Ovary (tissue), 9 donors: ENCODE measurements around the gene MEF2C. TPM values are rescaled to one million over a fixed set of nuclear protein-coding genes. Genes with fewer than 3 reads are reported as not detected.

Experiments
- DNase-seq, 5 donors: peaks; one replicate each; pipeline ENCODE4 v3.0.0-alpha.2; 2019 to 2020
- H3K27ac ChIP-seq, 2 donors: fragments of 200-600 bp; one replicate each; pipeline versions ENCODE4 v1.5.1 to v1.8.0; 2019 to 2022
- H3K27me3 ChIP-seq: fragments of 200-600 bp; one replicate; pipeline ENCODE4 v1.8.0; 2022
- H3K36me3 ChIP-seq: fragments of 200-600 bp; sonication (generic); one replicate; pipeline ENCODE4 v1.5.1; 2019
- H3K4me1 ChIP-seq: one replicate; pipeline ENCODE4 v1.8.1; 2013; ENCODE audit warnings: mild to moderate bottlenecking, moderate library complexity; ENCODE audit not compliant: insufficient read depth
- H3K4me3 ChIP-seq: fragments of 200-600 bp; sonication (generic); one replicate; pipeline ENCODE4 v1.5.1; 2017
- H3K9me3 ChIP-seq, 2 donors: fragments of 200-600 bp in 1 of 2; sonication (generic) in 1 of 2; one replicate each; pipeline versions ENCODE4 v1.5.1 to v1.8.1; 2013 to 2019; ENCODE audit warnings: mild to moderate bottlenecking in 1 of 2, moderate library complexity in 1 of 2
- CTCF ChIP-seq, 3 donors: fragments of 450-650 bp in 2 of 3; fragments of 200-600 bp in 1 of 3; IDR thresholded peaks; one replicate each; pipeline versions ENCODE4 v1.5.1 to v1.8.0; 2016 to 2022; ENCODE audit warnings: antibody characterized with exemption in 3 of 3, mild to moderate bottlenecking in 1 of 3
- EP300 ChIP-seq: sonication (generic); formaldehyde crosslinking; IDR thresholded peaks from one replicate; pipeline ENCODE4 v1.6.1; 2017; ENCODE audit warnings: antibody characterized with exemption
- POLR2A ChIP-seq: fragments of 450-650 bp; IDR thresholded peaks from one replicate; pipeline ENCODE4 v1.6.1; 2017; ENCODE audit warnings: antibody characterized with exemption, mild to moderate bottlenecking, moderate library complexity
- WGBS, 3 donors: extraction: QIAGEN DNeasy Blood & Tissue Kit in 1 of 3; methylation state at CpG; one replicate each; pipeline versions ENCODE4 v1.1.5 to v1.1.7; 2013 to 2017; 5-methylcytosine and 5-hydroxymethylcytosine counted together
- intact Hi-C, 4 donors: fragments of 100-400 bp; cut with DNase I; formaldehyde crosslinking; loops; one replicate each; pipeline versions ENCODE4 v1.11.0 to v1.15.1; 2022 to 2023
- polyA plus RNA-seq, 2 donors: library from polyadenylated mRNA; stranded (reverse); fragments of 200-250 nt in 1 of 2; fragments of 350-450 nt in 1 of 2; fragmentation: Illumina TruSeq in 1 of 2; extraction: RNeasy Lipid Tissue Mini Kit (QIAGEN cat#74804) in 1 of 2; gene quantifications; one replicate each; pipeline ENCODE4 v1.2.3, GENCODE V29; 2013 to 2014
- total RNA-seq, 7 donors: library from RNA; depleted of rRNA in 2 of 7; stranded (reverse); fragments of >200 nt in 2 of 7; fragmentation: NEBNext Ultra II Directional in 3 of 7; extraction: Animal tissue kit (Norgen Biotek cat#: 25700) in 3 of 7; gene quantifications; one replicate each; pipeline versions ENCODE4 v1.1.0 to v1.2.4, GENCODE V29; 2016 to 2023
- donor health status: DM: no; HTN: no; CAD: no; lungs with moderate emphysema.
- donor health status: DM: no; HTN: no; CAD: no.
- donor health status: Bipolar disorder and iron deficiency.
- donor health status: DM: yes; HTN: yes; CAD: no.
- donor health status: DM: no; HTN: no; CAD: no.
- donor health status: DM: yes; HTN: yes; CAD: no.

The MEF2C gene
- total and polyA plus RNA-seq, 9 donors = 27.2 to 91.4 (median 73.8) TPM

- TF ChIP-seq EP300 (no peak), CTCF (IDR thresholded peaks at IDR 0.05) (peak; percentile 54 to 76 (median 71)), POLR2A (no peak)
- Histone ChIP-seq H3K9me3 (peaks cover 0 to 4% of the 10 kb centered on the region in 2 donors), H3K27ac (no peak overlapping the region), H3K27me3 (peaks cover 4% of the 10 kb centered on the region), H3K4me3 (peak overlapping the region; percentile 34), H3K4me1 (peaks cover 1% of the 10 kb centered on the region), H3K36me3 (no peaks in the 10 kb centered on the region)
- intact Hi-C loops = loop anchor here in 3 of 4 donors (5.0 to 10.0 kb wide), 4 partner anchors 538 to 903 kb away; no protein-coding TSS in a partner anchor
- peak; percentile 38 to 78 (median 56) for DNase-seq
- WGBS, 3 donors = 4% methylated on average over 56 to 61 of the region's 61 CpGs
These were observed 202.5 kb downstream of the MEF2C start for GRCh38 chr5:88680253-88681132.

DNA sequence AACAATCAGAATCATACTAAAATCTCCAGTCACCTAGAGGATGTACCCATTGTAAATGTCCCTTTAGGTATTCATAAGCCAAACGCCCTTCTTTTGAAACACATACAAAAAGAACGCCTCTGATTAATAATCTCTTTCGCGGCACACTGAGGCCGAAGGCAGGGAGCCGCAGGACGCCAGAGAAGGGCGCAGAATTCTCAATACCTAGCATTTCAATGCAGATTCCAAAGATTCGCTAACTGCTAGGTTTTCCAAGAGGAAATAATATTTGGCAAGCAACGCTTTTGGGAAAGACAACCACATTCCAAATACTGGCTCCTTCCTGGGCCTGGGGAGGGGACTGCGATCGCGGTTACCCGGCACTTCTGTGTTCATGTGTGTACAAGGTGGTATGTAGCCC lies 203.3 kb downstream of the MEF2C start:
- intact Hi-C loops = loop anchor here in 3 of 4 donors (5.0 to 10.0 kb wide), 4 partner anchors 537 to 902 kb away; no protein-coding TSS in a partner anchor
- WGBS, 3 donors = 14 to 17% (median 17%) methylated on average over 14 of the region's 14 CpGs
- peaks cover 7% of the 10 kb centered on the region for H3K27me3 ChIP-seq

GRCh38 chr5:88678770-88679381 lies 204.1 kb downstream of the MEF2C start:
- Histone ChIP-seq H3K4me3 (no peak overlapping the region), H3K27me3 (peaks cover 7% of the 10 kb centered on the region), H3K36me3 (no peaks in the 10 kb centered on the region), H3K4me1 (peaks cover 3% of the 10 kb centered on the region), H3K9me3 (peaks cover 0 to 4% of the 10 kb centered on the region in 2 donors), H3K27ac (no peak overlapping the region)
- intact Hi-C loops = no loop called here
- no peak for DNase-seq
- TF ChIP-seq POLR2A (no peak), CTCF (IDR thresholded peaks at IDR 0.05) (no peak), EP300 (no peak)
- WGBS, 3 donors = 13 to 15% (median 14%) methylated on average over 14 of the region's 14 CpGs

More for the DNA sequence above, 203.3 kb downstream of the MEF2C start:
- DNase-seq = no peak
- TF ChIP-seq POLR2A = no peak
- TF ChIP-seq EP300 = no peak
- no peak for TF ChIP-seq CTCF (IDR thresholded peaks at IDR 0.05)
- H3K4me1 ChIP-seq = peaks cover 1% of the 10 kb centered on the region
- no peaks in the 10 kb centered on the region for H3K36me3 ChIP-seq
- H3K27ac ChIP-seq = no peak overlapping the region
- peaks cover 0 to 4% of the 10 kb centered on the region in 2 donors for H3K9me3 ChIP-seq
- H3K4me3 ChIP-seq = no peak overlapping the region

GRCh38 chr5:88677943-88678769 lies 204.8 kb downstream of the MEF2C start:
- H3K27ac ChIP-seq = no peak overlapping the region
- no peak for DNase-seq
- H3K4me1 ChIP-seq = peaks cover 3% of the 10 kb centered on the region
- H3K4me3 ChIP-seq = no peak overlapping the region
- no peak for TF ChIP-seq EP300
- no peak for TF ChIP-seq CTCF (IDR thresholded peaks at IDR 0.05)
- TF ChIP-seq POLR2A = no peak
- intact Hi-C loops = no loop called here
- no peaks in the 10 kb centered on the region for H3K9me3 ChIP-seq
- H3K36me3 ChIP-seq = no peaks in the 10 kb centered on the region
- WGBS, 3 donors = 4 to 5% (median 4%) methylated on average over 47 to 56 of the region's 56 CpGs
- peaks cover 7% of the 10 kb centered on the region for H3K27me3 ChIP-seq
